ENCODE data around the gene ATP5F1E. TPM values are rescaled to one million over a fixed set of nuclear protein-coding genes. Genes with fewer than 3 reads are reported as not detected.

The ATP5F1E gene
- total RNA-seq, 1 experiment from 2014 or later, result 181 TPM

DNA sequence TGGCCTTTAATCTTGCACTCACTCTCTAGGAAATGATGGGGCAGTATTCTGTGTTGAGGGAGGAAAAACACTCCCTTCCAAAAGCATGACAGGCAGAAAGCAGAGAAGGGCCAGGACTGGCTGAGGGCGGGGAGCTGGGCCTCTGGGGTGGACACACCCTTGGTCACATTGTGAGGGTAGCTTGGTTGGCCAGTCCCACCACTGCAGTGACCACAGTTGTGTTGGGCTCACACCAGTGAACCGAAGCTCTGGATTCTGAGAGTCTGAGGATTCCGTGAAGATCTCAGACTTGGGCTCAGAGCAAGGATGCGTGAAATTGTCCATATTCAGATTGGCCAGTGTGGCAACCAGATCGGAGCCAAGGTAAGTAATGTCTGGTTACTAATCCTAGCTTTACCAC lies 12.9 kb downstream of the ATP5F1E start, which contains the start of gene TUBB1:
TSS of gene TUBB1 (plus strand) at position 213 of the 400 bp plus-strand sequence. CDS start at position 307, 94 bp downstream.
- Mint-ChIP-seq H3K36me3 (ENCODE audit: insufficient read depth, unreplicated experiment) (peaks cover 33% of the 10 kb centered on the region), H3K27me3 (ENCODE audit: insufficient read depth, unreplicated experiment) (no peaks in the 10 kb centered on the region), H3K27ac (ENCODE audit: unreplicated experiment) (no peak within 1 kb of the TSS), H3K9me3 (ENCODE audit: unreplicated experiment) (no peaks in the 10 kb centered on the region), H3K4me3 (ENCODE audit: unreplicated experiment) (no peak within 1 kb of the TSS), H3K4me1 (ENCODE audit: low read depth, unreplicated experiment) (peaks cover 14% of the 10 kb centered on the region)
- BruUV-seq (replicated peaks), result no TSS peak
- H3K36me3 ChIP-seq (ENCODE audit: control insufficient read depth, insufficient read depth, low read length), result peaks cover 5% of the 10 kb centered on the region; the same call in 1 of the 2 replicates
- ChIA-PET POLR2A (interaction anchor here (1.1 kb wide), 1 partner anchor 13 kb away, joined by 12 read pairs; the partner anchor contains the start of gene ATP5F1E), CTCF (interaction anchor here (0.6 to 1.0 kb wide), 2 partner anchors 10 to 13 kb away, joined by 4 to 5 read pairs; partner anchors contain the start of gene ATP5F1E)
- no peak within 1 kb of the TSS for H3K4me3 ChIP-seq (ENCODE audit: low read depth, low read length)
- no peaks in the 10 kb centered on the region for H3K9me3 ChIP-seq
- intact Hi-C loops (cut with micrococcal nuclease; ENCODE audit: unreplicated experiment), result no loop called here
- H3K4me1 ChIP-seq, result peaks cover 17% of the 10 kb centered on the region
- DNase-seq, result no peak
- H3K27me3 ChIP-seq (replicated peaks; ENCODE audit: control insufficient read depth, insufficient read depth, low read length), result no peaks in the 10 kb centered on the region
- no peak for TF ChIP-seq CTCF (IDR thresholded peaks at IDR 0.05; ENCODE audit: insufficient read depth in 1 of 2, low read depth in 1 of 2, low read length in 1 of 2, severe bottlenecking in 1 of 2, unreplicated experiment in 1 of 2)

- H3K36me3 Mint-ChIP-seq (ENCODE audit: insufficient read depth, unreplicated experiment), result peaks cover 29% of the 10 kb centered on the region
- no peak overlapping the region for H3K27ac Mint-ChIP-seq (ENCODE audit: unreplicated experiment)
- no peaks in the 10 kb centered on the region for H3K27me3 Mint-ChIP-seq (ENCODE audit: insufficient read depth, unreplicated experiment)
- POLR2A ChIA-PET, result interaction anchor here (1.1 to 4.0 kb wide), 2 partner anchors 13 kb away, joined by 12 to 19 read pairs; partner anchors contain the start of gene ATP5F1E
- Histone ChIP-seq H3K9me3 (no peaks in the 10 kb centered on the region), H3K4me1 (peaks cover 17% of the 10 kb centered on the region), H3K36me3 (ENCODE audit: control insufficient read depth, insufficient read depth, low read length) (peaks cover 3% of the 10 kb centered on the region; the same call in 1 of the 2 replicates), H3K4me3 (ENCODE audit: low read depth, low read length) (no peak overlapping the region), H3K27me3 (replicated peaks; ENCODE audit: control insufficient read depth, insufficient read depth, low read length) (no peaks in the 10 kb centered on the region)
- TF ChIP-seq CTCF (IDR thresholded peaks at IDR 0.05; ENCODE audit: insufficient read depth in 1 of 2, low read depth in 1 of 2, low read length in 1 of 2, severe bottlenecking in 1 of 2, unreplicated experiment in 1 of 2), result no peak
- H3K4me1 Mint-ChIP-seq (ENCODE audit: low read depth, unreplicated experiment), result peaks cover 14% of the 10 kb centered on the region
- no TSS peak for BruUV-seq (replicated peaks)
- no peak overlapping the region for H3K4me3 Mint-ChIP-seq (ENCODE audit: unreplicated experiment)
- intact Hi-C loops (cut with micrococcal nuclease; ENCODE audit: unreplicated experiment), result no loop called here
- DNase-seq, result no peak
- H3K9me3 Mint-ChIP-seq (ENCODE audit: unreplicated experiment), result no peaks in the 10 kb centered on the region
- CTCF ChIA-PET, result no interaction called here
These were observed 13.3 kb downstream of the ATP5F1E start for GRCh38 chr20:59018817-59019216.

DNA sequence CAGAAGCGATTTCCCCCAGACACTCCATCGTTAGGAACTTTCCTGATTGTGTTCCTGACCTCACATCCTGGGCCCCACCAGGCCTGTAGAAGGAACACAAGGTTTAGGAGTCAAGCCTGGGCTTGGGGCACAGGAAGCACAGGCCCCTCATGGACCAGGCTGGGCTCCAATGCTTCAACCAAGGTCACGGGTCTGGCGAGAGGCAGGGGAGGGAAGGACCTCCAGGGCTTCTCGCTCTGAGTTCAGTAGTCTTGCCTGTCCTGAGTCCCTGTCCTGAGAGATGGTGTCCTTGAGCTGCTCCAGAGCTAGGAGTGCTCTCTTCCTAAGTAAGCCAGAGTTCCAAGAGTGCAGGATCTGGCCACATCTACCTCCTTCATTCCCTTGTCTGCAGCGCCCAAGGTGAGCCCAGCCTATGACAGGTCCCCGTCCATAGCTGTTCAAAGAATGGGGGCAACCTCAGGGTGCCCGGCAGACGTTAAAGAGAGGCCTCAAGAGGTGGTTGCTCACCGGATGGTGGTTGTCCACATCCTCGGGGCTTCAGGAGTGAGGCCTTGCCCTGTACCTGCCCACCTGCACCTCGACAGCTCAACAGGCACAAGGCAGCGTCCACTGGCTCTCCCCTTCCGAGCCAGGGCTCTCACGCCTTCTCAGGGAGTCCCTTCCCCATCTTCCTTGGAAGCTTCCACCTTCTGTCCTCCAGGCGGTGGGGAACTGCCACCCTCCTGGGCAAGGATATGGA lies 14.5 kb downstream of the ATP5F1E start:
- H3K4me3 ChIP-seq (ENCODE audit: low read depth, low read length), result no peak overlapping the region
- no peak for TF ChIP-seq CTCF (IDR thresholded peaks at IDR 0.05; ENCODE audit: insufficient read depth in 1 of 2, low read depth in 1 of 2, low read length in 1 of 2, severe bottlenecking in 1 of 2, unreplicated experiment in 1 of 2)
- peak overlapping the region; percentile 24 for H3K27ac Mint-ChIP-seq (ENCODE audit: unreplicated experiment)
- H3K4me1 ChIP-seq, result peaks cover 17% of the 10 kb centered on the region
- intact Hi-C loops (cut with micrococcal nuclease; ENCODE audit: unreplicated experiment), result no loop called here
- no peak overlapping the region for H3K4me3 Mint-ChIP-seq (ENCODE audit: unreplicated experiment)
- H3K9me3 ChIP-seq, result no peaks in the 10 kb centered on the region
- no TSS peak for BruUV-seq (replicated peaks)
- no peak for DNase-seq
- no peaks in the 10 kb centered on the region for H3K27me3 Mint-ChIP-seq (ENCODE audit: insufficient read depth, unreplicated experiment)
- H3K27me3 ChIP-seq (replicated peaks; ENCODE audit: control insufficient read depth, insufficient read depth, low read length), result no peaks in the 10 kb centered on the region
- H3K36me3 ChIP-seq (ENCODE audit: control insufficient read depth, insufficient read depth, low read length), result no peaks in the 10 kb centered on the region; the same call in 1 of the 2 replicates
- ChIA-PET POLR2A (interaction anchor here (0.7 to 4.0 kb wide), 2 partner anchors 14 to 70 kb away, joined by 5 to 19 read pairs; partner anchors contain the start of gene ATP5F1E), CTCF (interaction anchor here (1.5 kb wide), 1 partner anchor 147 kb away, joined by 4 read pairs; no protein-coding TSS in a partner anchor)
- no peaks in the 10 kb centered on the region for H3K9me3 Mint-ChIP-seq (ENCODE audit: unreplicated experiment)
- H3K4me1 Mint-ChIP-seq (ENCODE audit: low read depth, unreplicated experiment), result peaks cover 24% of the 10 kb centered on the region
- H3K36me3 Mint-ChIP-seq (ENCODE audit: insufficient read depth, unreplicated experiment), result peaks cover 18% of the 10 kb centered on the region

Measured in Caco-2 (cell line).